GM19193 (cell line): Measurements from ENCODE around the gene SNED1.
A peak's percentile ranks its signal among the peaks of the same experiment; 100 is the strongest.

ENCODE experiments used
- POLR2A ChIP-seq: IDR thresholded peaks from 4 replicates; pipeline ENCODE4 v1.6.1; 2011; ENCODE audit not compliant: insufficient read depth, insufficient read length; ENCODE audit errors: extremely low read depth

The SNED1 gene

DNA sequence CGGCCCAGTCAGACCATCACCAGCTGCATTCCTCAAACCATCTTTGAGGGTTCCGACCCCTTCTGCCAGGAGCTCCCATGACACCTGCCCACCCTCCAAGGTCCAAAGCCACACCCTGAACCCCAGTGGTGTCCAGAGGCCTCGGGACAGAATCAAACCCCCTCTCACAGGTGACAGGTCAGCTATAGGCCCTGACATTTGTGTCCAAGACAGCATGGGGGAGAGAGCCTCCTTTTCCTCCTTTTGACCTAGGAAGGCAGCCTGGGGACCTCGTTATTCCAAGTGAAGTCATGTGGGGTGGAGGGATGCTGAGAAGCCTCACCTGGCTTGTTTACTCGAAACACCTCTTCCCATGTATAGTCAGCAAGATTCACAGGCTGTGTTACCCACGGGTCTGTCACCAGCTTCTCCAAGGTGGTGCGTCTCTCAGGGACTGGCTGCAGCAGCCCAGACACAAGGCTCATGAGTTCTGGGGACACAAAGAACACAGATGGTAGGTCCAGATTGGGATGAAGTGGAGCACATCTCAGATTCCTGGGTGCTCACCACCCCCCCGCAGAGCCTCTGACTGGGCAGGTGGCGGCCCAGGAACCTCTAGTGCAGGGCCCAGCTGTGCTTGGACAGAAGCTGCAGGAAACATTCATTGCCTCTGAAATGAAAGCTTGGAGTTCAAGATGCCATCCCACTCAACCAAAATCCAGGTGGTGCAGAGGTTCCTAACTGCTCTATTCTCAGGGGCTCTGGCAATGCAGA lies 108.8 kb downstream of the SNED1 start:
- no peak for TF ChIP-seq POLR2A

DNA sequence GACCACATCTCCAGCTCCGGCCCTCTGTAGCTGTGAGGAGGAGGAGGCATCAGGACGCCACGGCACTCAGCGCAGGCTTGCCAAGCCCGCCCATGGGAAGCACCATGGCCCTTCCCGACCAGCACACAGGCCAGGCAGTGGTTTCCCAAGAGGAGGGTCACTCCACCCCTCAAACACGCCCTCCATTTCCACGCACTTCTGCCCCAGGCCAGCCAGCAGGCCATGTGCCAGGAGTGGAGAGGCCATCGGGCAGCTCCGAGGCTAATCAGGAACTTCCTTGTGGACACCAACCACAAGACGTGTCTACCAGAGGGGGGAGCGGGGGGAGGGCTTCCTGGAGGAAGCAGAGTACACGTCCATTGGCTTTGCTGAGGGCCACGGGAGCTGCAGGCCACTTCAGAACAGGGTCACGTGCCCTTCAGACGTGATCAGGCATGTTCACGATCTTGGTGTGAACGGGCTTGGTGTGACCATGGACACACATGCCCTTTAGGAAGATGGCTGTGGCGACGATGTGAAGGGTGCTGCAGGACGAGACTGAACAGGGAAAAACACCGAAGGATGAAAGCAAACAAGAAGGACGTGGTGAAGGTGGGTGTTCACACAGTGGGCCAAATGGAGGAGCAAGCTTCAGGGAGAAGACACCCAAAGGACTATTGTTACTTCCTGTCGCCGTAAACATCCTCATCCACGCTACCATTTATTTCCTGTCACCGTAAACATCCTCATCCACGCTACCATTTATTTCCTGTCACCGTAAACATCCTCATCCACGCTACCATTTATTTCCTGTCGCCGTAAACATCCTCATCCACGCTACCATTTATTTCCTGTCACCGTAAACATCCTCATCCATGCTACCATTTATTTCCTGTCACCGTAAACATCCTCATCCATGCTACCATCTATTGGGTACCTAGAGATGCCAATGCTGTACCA lies 110.1 kb downstream of the SNED1 start:
- TF ChIP-seq POLR2A, result no peak

DNA sequence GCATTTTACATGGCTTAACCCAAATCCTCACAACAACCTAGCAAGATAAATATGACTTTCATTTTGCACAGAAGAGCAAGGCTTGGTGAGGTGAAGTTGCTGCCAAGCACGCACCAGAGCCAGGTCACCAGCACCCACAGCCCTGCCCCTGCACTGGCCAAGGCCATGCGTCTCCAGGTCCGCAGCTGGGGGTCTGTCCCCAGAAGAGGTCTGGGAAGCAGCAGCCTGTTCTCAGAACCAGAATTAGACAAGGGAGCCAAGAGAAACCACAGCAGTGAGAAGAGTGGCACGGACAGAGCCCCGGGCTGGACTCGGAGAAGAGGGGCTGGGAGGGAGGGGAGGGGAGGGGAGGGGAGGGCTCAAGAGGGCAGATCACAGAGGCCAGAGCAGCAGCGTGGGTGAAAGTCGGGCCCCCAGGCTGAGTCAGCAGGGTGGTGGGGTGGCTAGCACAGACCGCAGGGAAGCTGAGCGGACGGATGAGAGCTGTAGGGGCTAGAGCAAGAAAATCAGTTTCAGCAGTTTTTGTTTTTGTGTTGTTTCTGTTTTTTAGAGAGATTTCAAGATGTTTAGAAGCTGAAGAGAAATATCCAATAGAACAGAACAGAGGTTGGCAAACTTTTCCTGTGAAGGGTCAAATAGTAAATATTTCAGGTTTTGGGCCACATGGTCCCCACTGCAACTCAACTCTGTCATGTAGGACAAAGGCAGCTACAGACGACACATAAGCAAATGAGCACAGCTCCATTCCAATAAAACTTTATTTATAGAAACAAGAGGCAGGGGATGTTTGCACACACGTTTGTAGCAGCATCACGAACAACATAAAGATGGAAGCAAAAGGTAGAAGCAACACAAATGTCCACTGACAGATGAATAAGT lies 111.0 kb downstream of the SNED1 start:
- TF ChIP-seq POLR2A, result no peak

DNA sequence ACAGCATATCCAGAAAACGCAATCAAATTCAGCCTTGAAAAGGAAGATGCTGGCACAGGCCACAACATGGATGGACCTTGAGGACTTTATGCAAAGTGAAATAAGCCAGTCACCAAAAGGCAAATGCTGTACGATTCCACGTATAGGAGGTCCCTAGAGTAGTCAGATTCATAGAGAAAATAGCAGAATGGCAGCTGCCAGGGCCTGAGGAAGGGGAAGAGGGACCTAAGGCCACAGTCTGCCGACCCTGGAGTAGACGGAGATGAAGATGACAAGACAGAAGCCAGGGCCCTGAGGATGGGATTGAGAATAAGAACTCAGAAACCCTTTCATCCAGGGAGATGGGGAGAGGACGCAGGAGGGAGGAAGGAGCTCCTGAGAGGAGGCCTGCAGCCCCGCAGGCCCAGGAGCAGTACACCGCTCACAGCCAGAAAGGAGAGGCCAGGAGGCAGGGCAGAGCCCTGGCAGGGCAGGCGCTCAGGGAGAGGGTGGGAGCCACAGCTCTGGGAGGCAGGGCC lies 111.7 kb downstream of the SNED1 start:
- no peak for TF ChIP-seq POLR2A

DNA sequence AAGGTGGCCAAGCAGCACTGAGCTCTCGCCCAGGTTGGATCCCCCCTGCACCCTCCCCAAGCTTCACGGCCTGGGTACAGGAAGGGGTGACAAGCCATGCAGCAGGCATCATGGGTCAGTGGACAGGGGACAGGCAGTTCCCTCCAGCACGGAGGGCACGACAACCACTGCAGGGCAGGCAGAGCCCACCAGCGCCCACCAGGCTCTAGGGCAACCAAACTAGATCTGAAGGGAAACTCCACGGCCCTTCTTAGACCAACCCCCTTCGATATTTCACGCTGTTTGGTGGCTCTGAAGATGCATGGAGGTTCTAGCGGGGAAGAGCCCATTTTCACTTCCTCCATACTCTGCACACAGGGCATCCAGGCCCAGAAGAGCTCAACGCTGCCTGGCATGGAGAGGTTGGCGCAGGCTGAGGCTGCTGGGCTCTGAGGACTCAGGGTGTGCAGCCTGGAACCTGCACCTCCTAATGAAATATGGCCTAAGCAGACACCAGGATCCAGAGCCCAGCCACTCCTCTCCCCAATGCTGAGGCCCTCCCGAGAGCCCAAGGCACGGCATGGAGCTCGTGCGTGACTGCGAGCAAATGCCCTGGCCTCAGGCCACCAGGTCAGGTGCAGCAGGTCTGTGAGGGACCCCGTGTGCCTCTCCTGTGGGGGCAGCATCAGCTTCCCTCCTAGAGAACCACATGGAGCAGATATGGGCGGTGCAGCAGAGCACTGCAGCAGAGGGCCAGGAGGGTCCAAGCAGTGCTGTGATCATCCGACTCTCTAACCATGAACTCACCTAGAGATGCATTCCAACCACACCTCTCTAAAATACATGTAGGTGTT lies 112.4 kb downstream of the SNED1 start:
- TF ChIP-seq POLR2A, result peak; percentile 19

DNA sequence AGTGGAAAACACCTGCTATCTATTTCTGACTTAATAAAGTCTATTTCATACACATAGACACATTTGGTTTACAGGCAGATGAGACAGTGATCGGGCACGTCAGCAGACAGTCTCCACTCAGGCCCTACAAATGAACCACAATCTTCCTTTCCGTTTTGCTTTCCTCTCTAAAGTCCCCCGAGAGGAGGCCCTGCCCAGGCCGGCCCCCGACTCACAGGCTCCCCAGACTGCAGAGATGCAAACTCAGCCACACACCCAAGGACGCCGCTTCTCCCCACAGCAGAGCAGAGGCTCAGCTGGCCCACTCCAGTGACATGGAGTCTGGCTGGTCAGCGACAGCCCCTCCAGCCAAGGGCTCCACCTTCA lies 113.0 kb downstream of the SNED1 start:
- peak; percentile 32 for TF ChIP-seq POLR2A

DNA sequence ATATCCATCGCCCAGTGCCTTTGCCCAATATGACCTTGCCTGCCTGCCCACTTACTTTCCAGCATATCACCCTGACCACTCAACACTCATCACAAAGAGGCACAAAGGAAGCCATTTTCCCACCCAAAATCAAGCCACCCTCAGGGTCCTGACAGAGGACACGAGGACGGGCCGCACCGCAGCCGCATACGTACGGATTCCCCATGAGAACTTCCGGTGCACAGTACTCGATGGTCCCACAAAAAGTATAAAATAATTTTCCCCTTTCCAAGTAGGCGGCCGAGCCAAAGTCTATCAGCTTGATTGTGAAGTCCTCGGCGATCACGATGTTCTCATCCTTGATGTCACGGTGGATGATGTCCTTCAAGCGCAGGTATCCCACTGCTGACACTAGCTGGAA lies 113.6 kb downstream of the SNED1 start:
- TF ChIP-seq POLR2A, result no peak

DNA sequence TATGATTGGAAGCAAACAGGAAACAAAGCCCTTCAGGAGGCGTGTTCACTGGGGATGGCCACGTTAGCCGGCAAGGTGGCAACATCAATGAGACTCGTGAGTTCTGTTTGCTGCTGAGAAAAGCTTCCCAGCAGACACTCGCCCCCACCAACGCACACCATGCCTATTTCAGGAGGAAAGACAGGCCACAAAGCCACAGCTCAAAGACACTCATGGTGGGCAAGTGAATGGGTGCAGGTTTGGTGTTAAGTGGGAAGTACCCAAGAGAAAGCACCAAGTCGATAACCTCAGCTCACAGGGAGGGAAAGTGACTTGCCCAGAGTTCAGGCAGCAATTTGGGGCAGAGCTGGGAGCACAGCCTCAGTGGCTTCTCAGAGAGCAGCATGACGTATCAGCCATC lies 114.2 kb downstream of the SNED1 start:
- peak; percentile 16 for TF ChIP-seq POLR2A

DNA sequence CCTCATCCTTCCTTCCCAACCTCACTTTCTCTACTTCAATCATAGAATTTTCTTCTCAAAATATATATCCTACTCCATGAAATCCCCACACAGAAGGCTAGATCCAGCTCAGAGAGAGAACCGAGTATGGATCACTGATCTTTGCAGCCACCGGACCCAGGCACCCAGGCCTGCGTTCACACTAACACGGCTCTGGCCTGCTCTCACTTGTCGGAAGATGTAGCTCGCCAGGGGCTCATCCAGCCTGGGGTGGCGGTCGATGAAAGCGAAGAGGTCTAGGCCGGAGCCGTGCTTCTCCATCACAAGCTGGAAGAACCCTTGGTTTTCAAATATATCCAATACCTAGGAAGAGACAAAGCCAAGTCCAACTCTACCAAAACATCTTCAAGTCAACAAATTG lies 116.4 kb downstream of the SNED1 start:
- no peak for TF ChIP-seq POLR2A

DNA sequence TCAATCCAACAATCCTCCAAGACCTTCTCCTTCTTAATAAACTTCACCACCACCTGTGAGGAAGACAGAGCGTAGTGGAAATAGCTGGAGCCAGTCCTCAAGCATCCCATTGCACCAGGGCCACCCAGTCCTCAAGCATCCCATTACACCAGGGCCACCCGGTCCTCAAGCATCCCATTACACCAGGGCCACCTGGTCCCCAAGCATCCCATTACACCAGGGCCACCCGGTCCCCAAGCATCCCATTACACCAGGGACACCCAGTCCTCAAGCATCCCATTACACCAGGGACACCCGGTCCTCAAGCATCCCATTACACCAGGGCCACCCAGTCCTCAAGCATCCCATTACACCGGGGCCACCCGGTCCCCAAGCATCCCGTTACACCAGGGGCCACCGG lies 116.9 kb downstream of the SNED1 start:
- no peak for TF ChIP-seq POLR2A

DNA sequence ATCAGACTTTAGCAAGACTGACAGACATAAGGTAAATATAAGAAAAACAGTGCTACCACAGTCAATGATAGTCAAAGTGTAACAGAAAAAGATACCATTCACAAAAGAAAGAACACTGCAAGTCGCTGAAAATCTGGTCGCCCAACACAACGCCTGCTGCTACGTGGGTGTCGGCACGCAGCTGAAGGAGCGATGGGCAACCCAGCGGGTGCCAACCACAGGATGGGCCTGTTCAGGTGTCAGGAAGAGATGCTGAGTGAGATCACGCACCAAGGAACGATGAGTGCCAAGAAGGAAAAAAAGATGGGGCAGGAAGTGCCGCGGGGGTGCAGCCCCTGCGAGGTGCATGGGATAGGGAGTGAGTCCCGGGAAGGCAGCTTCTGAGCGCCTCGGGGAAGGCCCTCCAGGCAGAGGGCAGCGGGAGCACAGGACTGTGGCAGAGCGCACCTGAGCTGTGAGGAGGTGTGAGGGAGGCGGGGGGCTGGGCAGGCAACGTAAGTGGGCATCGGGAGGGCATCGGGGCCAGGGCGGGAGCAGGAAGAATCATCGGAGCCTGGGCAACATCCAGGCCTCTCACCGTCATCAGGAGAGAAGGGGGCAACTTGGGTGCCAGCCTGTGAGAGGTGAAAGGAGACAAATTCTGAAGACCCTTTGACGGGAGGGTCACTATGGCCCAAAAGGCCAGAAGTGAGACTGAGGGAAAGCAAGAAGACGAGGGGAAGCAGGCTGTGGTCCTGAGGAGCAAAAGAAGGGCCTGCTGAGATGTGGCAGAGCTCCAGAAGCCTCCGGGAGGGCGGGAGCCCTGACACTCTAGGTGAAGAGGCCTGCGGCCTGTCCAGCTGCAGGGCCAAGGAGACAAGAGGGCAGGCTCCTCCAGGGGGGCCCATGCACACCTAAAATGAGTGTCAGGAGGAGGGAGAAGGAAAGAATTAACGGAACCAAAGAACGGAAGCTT lies 118.5 kb downstream of the SNED1 start:
- no peak for TF ChIP-seq POLR2A

DNA sequence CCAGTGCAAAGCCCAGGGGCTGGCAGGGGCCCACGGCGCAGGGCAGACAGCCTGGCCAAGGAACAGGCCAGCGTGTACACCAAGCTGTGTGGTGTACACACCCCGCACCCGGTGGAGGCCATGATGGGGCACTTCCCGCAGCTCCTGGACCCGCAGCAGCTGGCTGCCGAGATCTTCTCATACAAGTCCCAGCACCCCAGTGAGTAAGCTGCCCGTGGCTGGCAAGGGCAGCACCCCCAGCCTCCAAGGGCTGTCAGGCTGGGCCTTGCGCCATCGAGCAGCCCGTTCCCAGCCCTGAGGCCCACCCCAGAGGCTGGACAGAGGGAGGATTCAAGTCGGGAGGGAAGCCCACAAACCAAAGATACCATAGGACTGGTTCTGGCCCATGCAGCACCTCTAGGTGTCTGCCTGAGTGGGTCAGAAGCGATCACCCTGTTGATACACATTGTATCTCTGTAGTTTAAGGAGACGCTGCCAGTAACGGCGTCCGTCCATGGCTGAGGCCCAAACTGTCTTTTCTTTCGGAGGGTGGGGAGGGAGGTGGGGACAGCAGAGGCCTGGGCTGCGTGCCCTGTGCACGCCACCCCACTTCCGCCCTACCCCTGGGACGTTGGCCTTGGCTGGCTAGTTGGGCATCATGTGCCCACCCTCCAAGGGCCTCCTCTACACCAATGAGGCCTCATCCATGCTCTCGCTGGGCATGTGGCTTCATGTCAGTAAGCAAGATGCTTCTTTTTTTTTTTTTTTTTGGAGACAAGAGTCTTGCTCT lies 120.5 kb downstream of the SNED1 start:
- no peak for TF ChIP-seq POLR2A
